ENCODE data around the gene ZNF385C. TPM values are rescaled to one million over a fixed set of nuclear protein-coding genes. Genes with fewer than 3 reads are reported as not detected.

Gene ZNF385C
- total and polyA plus RNA-seq, 2 of the 13 experiments (the other 11 are each of a cell fraction or from before 2014, with no cell fraction given): 2.3 to 6.1 TPM

GRCh38 chr17:42087736-42088705, 10.3 kb downstream of the ZNF385C start (continued):
- no peak for TF ChIP-seq ETV6 (CRISPR knock-in tag; conservative IDR thresholded peaks at IDR 0.05)
- TF ChIP-seq SP1 (IDR thresholded peaks at IDR 0.05): no peak
- no peak for TF ChIP-seq SP1 (CRISPR knock-in tag; IDR thresholded peaks at IDR 0.05)
- no peak for TF ChIP-seq ZNF253 (CRISPR knock-in tag; IDR thresholded peaks at IDR 0.05; ENCODE audit: borderline replicate concordance)
- TF ChIP-seq ZFAT (CRISPR knock-in tag; conservative IDR thresholded peaks at IDR 0.05): no peak
- TF ChIP-seq MXI1 (IDR thresholded peaks at IDR 0.05; ENCODE audit: borderline replicate concordance, low read depth, low read length): no peak
- no peak for TF ChIP-seq RBM22 (optimal IDR thresholded peaks at IDR 0.05; ENCODE audit: low read length)
- TF ChIP-seq, protein P1, sequence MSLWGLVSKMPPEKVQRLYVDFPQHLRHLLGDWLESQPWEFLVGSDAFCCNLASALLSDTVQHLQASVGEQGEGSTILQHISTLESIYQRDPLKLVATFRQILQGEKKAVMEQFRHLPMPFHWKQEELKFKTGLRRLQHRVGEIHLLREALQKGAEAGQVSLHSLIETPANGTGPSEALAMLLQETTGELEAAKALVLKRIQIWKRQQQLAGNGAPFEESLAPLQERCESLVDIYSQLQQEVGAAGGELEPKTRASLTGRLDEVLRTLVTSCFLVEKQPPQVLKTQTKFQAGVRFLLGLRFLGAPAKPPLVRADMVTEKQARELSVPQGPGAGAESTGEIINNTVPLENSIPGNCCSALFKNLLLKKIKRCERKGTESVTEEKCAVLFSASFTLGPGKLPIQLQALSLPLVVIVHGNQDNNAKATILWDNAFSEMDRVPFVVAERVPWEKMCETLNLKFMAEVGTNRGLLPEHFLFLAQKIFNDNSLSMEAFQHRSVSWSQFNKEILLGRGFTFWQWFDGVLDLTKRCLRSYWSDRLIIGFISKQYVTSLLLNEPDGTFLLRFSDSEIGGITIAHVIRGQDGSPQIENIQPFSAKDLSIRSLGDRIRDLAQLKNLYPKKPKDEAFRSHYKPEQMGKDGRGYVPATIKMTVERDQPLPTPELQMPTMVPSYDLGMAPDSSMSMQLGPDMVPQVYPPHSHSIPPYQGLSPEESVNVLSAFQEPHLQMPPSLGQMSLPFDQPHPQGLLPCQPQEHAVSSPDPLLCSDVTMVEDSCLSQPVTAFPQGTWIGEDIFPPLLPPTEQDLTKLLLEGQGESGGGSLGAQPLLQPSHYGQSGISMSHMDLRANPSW (CRISPR knock-in tag; IDR thresholded peaks at IDR 0.05; ENCODE audit: borderline replicate concordance): no peak
- TF ChIP-seq EED (CRISPR knock-in tag; IDR thresholded peaks at IDR 0.05): no peak
- TF ChIP-seq HMG20B (CRISPR knock-in tag; conservative IDR thresholded peaks at IDR 0.05): 0 out of 2 replicates have a peak, but pooled peaks have one; percentile 37
- no peak for TF ChIP-seq NR2F1 (CRISPR knock-in tag; IDR thresholded peaks at IDR 0.05)
- TF ChIP-seq ETV5 (CRISPR knock-in tag; IDR thresholded peaks at IDR 0.05; ENCODE audit: borderline replicate concordance): peak; percentile 50; the same call in 1 of the 2 replicates
- TF ChIP-seq ATF7 (IDR thresholded peaks at IDR 0.05): 0 out of 2 replicates have a peak, but pooled peaks have one; percentile 26
- no peak for TF ChIP-seq ATF7 (CRISPR knock-in tag; IDR thresholded peaks at IDR 0.05)
- no peak for TF ChIP-seq CREBL2 (CRISPR knock-in tag; IDR thresholded peaks at IDR 0.05; ENCODE audit: borderline replicate concordance)
- no peak for TF ChIP-seq NCOA5 (CRISPR knock-in tag; IDR thresholded peaks at IDR 0.05)
- TF ChIP-seq, protein P2, sequence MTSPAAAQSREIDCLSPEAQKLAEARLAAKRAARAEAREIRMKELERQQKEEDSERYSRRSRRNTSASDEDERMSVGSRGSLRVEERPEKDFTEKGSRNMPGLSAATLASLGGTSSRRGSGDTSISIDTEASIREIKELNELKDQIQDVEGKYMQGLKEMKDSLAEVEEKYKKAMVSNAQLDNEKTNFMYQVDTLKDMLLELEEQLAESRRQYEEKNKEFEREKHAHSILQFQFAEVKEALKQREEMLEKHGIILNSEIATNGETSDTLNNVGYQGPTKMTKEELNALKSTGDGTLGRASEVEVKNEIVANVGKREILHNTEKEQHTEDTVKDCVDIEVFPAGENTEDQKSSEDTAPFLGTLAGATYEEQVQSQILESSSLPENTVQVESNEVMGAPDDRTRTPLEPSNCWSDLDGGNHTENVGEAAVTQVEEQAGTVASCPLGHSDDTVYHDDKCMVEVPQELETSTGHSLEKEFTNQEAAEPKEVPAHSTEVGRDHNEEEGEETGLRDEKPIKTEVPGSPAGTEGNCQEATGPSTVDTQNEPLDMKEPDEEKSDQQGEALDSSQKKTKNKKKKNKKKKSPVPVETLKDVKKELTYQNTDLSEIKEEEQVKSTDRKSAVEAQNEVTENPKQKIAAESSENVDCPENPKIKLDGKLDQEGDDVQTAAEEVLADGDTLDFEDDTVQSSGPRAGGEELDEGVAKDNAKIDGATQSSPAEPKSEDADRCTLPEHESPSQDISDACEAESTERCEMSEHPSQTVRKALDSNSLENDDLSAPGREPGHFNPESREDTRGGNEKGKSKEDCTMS (CRISPR knock-in tag; conservative IDR thresholded peaks at IDR 0.05): no peak
- no peak for TF ChIP-seq POLR2AphosphoS2 (IDR thresholded peaks at IDR 0.05; ENCODE audit: low read depth, low read length)
- no peak for TF ChIP-seq JUND (CRISPR knock-in tag; IDR thresholded peaks at IDR 0.05)
- TF ChIP-seq NRL (CRISPR knock-in tag; IDR thresholded peaks at IDR 0.05; ENCODE audit: borderline replicate concordance): peak; percentile 49; the same call in 1 of the 2 replicates
- TF ChIP-seq ZNF224 (CRISPR knock-in tag; IDR thresholded peaks at IDR 0.05): no peak
- TF ChIP-seq, protein P3, sequence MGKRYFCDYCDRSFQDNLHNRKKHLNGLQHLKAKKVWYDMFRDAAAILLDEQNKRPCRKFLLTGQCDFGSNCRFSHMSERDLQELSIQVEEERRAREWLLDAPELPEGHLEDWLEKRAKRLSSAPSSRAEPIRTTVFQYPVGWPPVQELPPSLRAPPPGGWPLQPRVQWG (CRISPR knock-in tag; IDR thresholded peaks at IDR 0.05; ENCODE audit: borderline replicate concordance, low read depth): no peak
- no peak for TF ChIP-seq CENPX (CRISPR knock-in tag; IDR thresholded peaks at IDR 0.05)
- no peak for TF ChIP-seq ZBTB1 (CRISPR knock-in tag; IDR thresholded peaks at IDR 0.05; ENCODE audit: borderline replicate concordance)
